Measurements from ENCODE around the gene CPNE1.
A peak's percentile ranks its signal among the peaks of the same experiment; 100 is the strongest.

The CPNE1 gene

GRCh38 chr20:35652641-35653429 is 11.9 kb downstream of the CPNE1 start:
- DNase-seq = no peak

- DNase-seq = no peak
Observed at GRCh38 chr20:35651958-35652357, 12.7 kb downstream of the CPNE1 start.

GRCh38 chr20:35650632-35651031 is 14.1 kb downstream of the CPNE1 start:
- no peak for DNase-seq

GRCh38 chr20:35648836-35649235 is 15.9 kb downstream of the CPNE1 start:
- DNase-seq = no peak

- no peak for DNase-seq
Observed at GRCh38 chr20:35644806-35645205, 19.9 kb downstream of the CPNE1 start.

- no peak for DNase-seq
Observed at GRCh38 chr20:35643045-35643444, 21.7 kb downstream of the CPNE1 start.

GRCh38 chr20:35641743-35642142 is 23.0 kb downstream of the CPNE1 start:
- DNase-seq = no peak

- DNase-seq = no peak
Observed at GRCh38 chr20:35640724-35641123, 24.0 kb downstream of the CPNE1 start.

- no peak for DNase-seq
Observed at GRCh38 chr20:35638751-35639150, 25.9 kb downstream of the CPNE1 start.

- DNase-seq = no peak
Observed at GRCh38 chr20:35637276-35637675, 27.4 kb downstream of the CPNE1 start.

GRCh38 chr20:35636095-35636494 is 28.6 kb downstream of the CPNE1 start:
- no peak for DNase-seq

GRCh38 chr20:35635652-35636051 is 29.0 kb downstream of the CPNE1 start:
- no peak for DNase-seq

GRCh38 chr20:35632539-35633115 is 32.1 kb downstream of the CPNE1 start:
- no peak for DNase-seq

GRCh38 chr20:35630636-35631035 is 34.1 kb downstream of the CPNE1 start:
- no peak for DNase-seq

- no peak for DNase-seq
Observed at GRCh38 chr20:35629427-35630145, 35.1 kb downstream of the CPNE1 start.

- no peak for DNase-seq
Observed at GRCh38 chr20:35627121-35627520, 37.6 kb downstream of the CPNE1 start.

- no peak for DNase-seq
Observed at GRCh38 chr20:35626386-35627001, 38.2 kb downstream of the CPNE1 start.

GRCh38 chr20:35625584-35626385 is 38.9 kb downstream of the CPNE1 start:
- no peak for DNase-seq

GRCh38 chr20:35621560-35621946 is 43.1 kb downstream of the CPNE1 start:
- no peak for DNase-seq

GRCh38 chr20:35620818-35621559 is 43.7 kb downstream of the CPNE1 start:
- DNase-seq = no peak

GRCh38 chr20:35619196-35620095 is 45.3 kb downstream of the CPNE1 start:
- DNase-seq = peak; percentile 58
